ENCODE data around the gene FIBIN. TPM values are rescaled to one million over a fixed set of nuclear protein-coding genes. Genes with fewer than 3 reads are reported as not detected.

Gene FIBIN
- total RNA-seq (ENCODE audit: unreplicated experiment): not detected
- long read RNA-seq: 0 reads

DNA sequence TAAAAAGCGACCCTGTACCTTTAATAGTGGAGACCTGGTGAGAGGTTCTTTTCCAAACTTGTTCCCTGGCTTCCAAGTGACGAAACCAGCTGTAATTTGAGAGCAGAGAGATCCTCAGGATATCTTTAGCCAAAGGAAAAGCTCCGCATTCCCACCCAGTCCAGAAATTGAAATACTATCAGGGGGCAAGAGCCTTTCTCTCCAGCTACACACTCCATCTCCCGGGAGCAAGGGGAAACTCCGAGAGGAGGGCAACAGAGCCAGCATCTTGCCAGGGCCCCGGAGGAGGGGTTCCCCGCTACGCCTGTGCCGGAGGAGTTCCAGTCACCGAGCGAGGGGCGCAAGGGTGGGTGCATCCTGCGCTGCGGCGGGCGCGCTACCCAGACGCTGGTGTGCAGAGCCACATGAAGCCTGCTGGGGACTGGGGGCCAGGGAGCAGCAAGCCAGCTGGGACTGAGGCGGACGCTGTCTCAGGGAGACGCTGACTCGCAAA lies at the start of gene FIBIN:
TSS of gene FIBIN (plus strand) at position 148 of the 493 bp plus-strand sequence. CDS start 415 bp downstream, outside the sequence.
- H3K9me3 Mint-ChIP-seq (ENCODE audit: unreplicated experiment): no peaks in the 10 kb centered on the region
- DNase-seq (ENCODE audit: low spot score): peak; percentile 32
- H3K36me3 Mint-ChIP-seq (ENCODE audit: low read depth, unreplicated experiment): no peaks in the 10 kb centered on the region
- H3K4me1 Mint-ChIP-seq (ENCODE audit: unreplicated experiment): no peaks in the 10 kb centered on the region
- TF ChIP-seq, protein P1, sequence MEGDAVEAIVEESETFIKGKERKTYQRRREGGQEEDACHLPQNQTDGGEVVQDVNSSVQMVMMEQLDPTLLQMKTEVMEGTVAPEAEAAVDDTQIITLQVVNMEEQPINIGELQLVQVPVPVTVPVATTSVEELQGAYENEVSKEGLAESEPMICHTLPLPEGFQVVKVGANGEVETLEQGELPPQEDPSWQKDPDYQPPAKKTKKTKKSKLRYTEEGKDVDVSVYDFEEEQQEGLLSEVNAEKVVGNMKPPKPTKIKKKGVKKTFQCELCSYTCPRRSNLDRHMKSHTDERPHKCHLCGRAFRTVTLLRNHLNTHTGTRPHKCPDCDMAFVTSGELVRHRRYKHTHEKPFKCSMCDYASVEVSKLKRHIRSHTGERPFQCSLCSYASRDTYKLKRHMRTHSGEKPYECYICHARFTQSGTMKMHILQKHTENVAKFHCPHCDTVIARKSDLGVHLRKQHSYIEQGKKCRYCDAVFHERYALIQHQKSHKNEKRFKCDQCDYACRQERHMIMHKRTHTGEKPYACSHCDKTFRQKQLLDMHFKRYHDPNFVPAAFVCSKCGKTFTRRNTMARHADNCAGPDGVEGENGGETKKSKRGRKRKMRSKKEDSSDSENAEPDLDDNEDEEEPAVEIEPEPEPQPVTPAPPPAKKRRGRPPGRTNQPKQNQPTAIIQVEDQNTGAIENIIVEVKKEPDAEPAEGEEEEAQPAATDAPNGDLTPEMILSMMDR (IDR thresholded peaks at IDR 0.05; ENCODE audit: unreplicated experiment): no peak
- H3K27ac Mint-ChIP-seq (ENCODE audit: unreplicated experiment): no peak within 1 kb of the TSS
- H3K4me3 Mint-ChIP-seq (ENCODE audit: unreplicated experiment): peak within 1 kb of the TSS; percentile 64
- no peaks in the 10 kb centered on the region for H3K27me3 Mint-ChIP-seq (ENCODE audit: unreplicated experiment)

DNA sequence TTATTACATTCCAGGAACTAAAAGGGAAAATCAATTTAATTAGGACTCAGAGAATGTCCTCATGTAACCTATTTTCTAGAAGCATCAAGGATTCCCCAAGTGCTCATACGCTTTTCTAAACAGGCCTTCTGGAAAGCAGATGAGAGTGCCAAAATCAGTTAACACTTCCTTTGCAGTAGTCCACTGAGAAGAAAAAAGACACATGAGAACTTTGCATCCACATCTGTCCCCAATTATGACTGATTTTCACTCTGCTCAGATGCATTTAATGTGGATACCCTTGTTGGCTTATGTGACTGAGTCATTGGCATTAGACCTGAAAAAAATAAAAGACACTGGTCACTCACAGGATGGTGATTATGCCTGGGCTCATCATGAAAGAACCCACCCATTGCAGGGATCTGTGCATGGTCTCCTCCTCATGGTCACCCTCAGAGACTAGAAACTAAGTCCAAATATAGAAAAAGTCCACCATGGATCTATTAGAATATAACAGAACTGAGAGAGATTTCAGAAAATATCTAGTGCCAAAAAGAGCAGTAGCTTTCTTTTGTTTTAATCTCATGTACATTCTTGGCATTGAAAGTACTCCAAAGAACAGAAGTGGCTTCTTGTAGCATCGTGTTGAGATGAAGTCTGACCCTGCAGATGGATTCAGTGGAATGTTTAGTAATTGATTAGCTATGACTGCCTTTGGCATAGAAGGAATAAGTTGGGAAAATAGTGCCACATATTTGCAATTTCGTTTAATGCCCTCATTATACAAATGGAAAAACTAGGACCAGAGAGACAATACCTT lies 48.8 kb upstream of the FIBIN start:
- H3K4me1 Mint-ChIP-seq (ENCODE audit: unreplicated experiment): peaks cover 3% of the 10 kb centered on the region

DNA sequence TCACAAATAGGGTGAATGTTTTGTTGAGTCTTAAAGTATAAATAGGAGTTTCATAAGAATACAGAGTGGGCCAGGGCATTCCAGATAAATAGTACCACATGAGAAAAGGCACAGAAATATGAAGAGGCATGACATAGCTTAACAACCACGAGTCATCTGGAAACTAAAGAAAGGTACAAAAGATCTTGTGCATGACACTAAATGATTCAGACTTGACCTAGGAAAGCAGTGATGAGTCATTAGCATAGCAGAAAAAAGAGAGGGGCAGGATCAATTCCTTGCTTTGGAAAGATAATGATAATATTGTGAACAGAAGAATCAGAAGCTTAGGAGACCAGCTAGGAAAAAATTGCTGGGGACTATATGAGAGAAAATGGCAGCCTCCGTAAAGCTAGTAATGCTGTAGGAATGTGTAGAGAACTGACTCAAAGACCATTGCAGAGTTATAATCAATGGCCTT lies 47.6 kb upstream of the FIBIN start:
- Mint-ChIP-seq H3K27ac (ENCODE audit: unreplicated experiment) (no peak overlapping the region), H3K27me3 (ENCODE audit: unreplicated experiment) (no peaks in the 10 kb centered on the region), H3K9me3 (ENCODE audit: unreplicated experiment) (no peaks in the 10 kb centered on the region), H3K4me3 (ENCODE audit: unreplicated experiment) (no peak overlapping the region), H3K36me3 (ENCODE audit: low read depth, unreplicated experiment) (no peaks in the 10 kb centered on the region), H3K4me1 (ENCODE audit: unreplicated experiment) (peaks cover 3% of the 10 kb centered on the region)
- TF ChIP-seq, protein P1 (IDR thresholded peaks at IDR 0.05; ENCODE audit: unreplicated experiment): no peak
- no peak for DNase-seq (ENCODE audit: low spot score)

More for the DNA sequence above, 48.8 kb upstream of the FIBIN start:
- Mint-ChIP-seq H3K4me3 (ENCODE audit: unreplicated experiment) (no peak overlapping the region), H3K9me3 (ENCODE audit: unreplicated experiment) (no peaks in the 10 kb centered on the region), H3K27me3 (ENCODE audit: unreplicated experiment) (no peaks in the 10 kb centered on the region), H3K36me3 (ENCODE audit: low read depth, unreplicated experiment) (no peaks in the 10 kb centered on the region), H3K27ac (ENCODE audit: unreplicated experiment) (no peak overlapping the region)
- no peak for DNase-seq (ENCODE audit: low spot score)
- TF ChIP-seq, protein P1 (IDR thresholded peaks at IDR 0.05; ENCODE audit: unreplicated experiment): no peak

DNA sequence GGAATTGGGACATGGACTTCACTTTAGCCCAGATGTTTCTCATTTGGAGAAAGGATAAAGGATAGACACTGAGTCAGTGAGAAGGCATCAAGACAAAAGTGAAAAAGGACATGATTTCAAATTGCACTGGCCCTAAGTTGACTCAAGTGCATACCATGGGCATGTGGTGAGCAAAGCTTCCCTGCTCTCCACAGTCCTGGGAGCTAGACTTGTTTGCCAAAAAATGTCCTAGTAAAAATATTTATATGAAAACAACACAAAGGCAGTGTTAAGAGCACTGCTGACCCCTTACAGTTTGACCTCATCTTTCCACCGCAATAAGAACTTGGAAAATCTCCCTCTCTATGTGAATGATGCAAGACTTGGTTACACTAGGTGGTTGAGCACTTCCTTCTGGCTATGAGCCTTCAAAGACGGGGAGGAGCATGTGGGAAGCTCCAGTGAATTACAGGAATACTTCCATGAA lies 46.5 kb upstream of the FIBIN start:
- no peaks in the 10 kb centered on the region for H3K27me3 Mint-ChIP-seq (ENCODE audit: unreplicated experiment)
- DNase-seq (ENCODE audit: low spot score): no peak
- no peaks in the 10 kb centered on the region for H3K36me3 Mint-ChIP-seq (ENCODE audit: low read depth, unreplicated experiment)
- TF ChIP-seq, protein P1 (IDR thresholded peaks at IDR 0.05; ENCODE audit: unreplicated experiment): no peak
- no peaks in the 10 kb centered on the region for H3K9me3 Mint-ChIP-seq (ENCODE audit: unreplicated experiment)
- no peak overlapping the region for H3K4me3 Mint-ChIP-seq (ENCODE audit: unreplicated experiment)
- no peak overlapping the region for H3K27ac Mint-ChIP-seq (ENCODE audit: unreplicated experiment)
- peaks cover 3% of the 10 kb centered on the region for H3K4me1 Mint-ChIP-seq (ENCODE audit: unreplicated experiment)

Data from endothelial cell (in vitro differentiated cells).